Glutamatergic neuron (in vitro differentiated cells): ENCODE measurements around the gene MYO18B. TPM values are rescaled to one million over a fixed set of nuclear protein-coding genes. Genes with fewer than 3 reads are reported as not detected.

Experiments
- DNase-seq: peaks from one replicate; pipeline ENCODE4 v3.0.0; 2022
- H3K27ac Mint-ChIP-seq: one replicate; pipeline ENCODE4 v1.8.0; 2020; ENCODE audit warnings: mild to moderate bottlenecking, mixed read lengths, inconsistent platforms; ENCODE audit not compliant: unreplicated experiment
- H3K27me3 Mint-ChIP-seq: one replicate; pipeline ENCODE4 v1.8.0; 2020; ENCODE audit warnings: mild to moderate bottlenecking, moderate library complexity, mixed read lengths, inconsistent platforms; ENCODE audit not compliant: unreplicated experiment
- H3K36me3 Mint-ChIP-seq: one replicate; pipeline ENCODE4 v1.8.0; 2020; ENCODE audit warnings: mild to moderate bottlenecking, mixed read lengths, inconsistent platforms; ENCODE audit not compliant: unreplicated experiment
- H3K4me1 Mint-ChIP-seq: one replicate; pipeline ENCODE4 v1.8.0; 2020; ENCODE audit warnings: mild to moderate bottlenecking, low read depth, mixed read lengths, inconsistent platforms; ENCODE audit not compliant: unreplicated experiment
- H3K4me3 Mint-ChIP-seq: one replicate; pipeline ENCODE4 v1.8.0; 2020; ENCODE audit warnings: mild to moderate bottlenecking, mixed read lengths, inconsistent platforms; ENCODE audit not compliant: unreplicated experiment
- H3K9me3 Mint-ChIP-seq: one replicate; pipeline ENCODE4 v1.8.0; 2020; ENCODE audit warnings: mild to moderate bottlenecking, moderate library complexity, mixed read lengths, inconsistent platforms; ENCODE audit not compliant: unreplicated experiment
- CTCF ChIP-seq: fragments of 200-600 bp; sonication (generic); IDR thresholded peaks from one replicate; pipeline ENCODE4 v1.5.0; 2021; ENCODE audit not compliant: partially characterized antibody, unreplicated experiment
- total RNA-seq: library from RNA; stranded (reverse); fragmentation: NEBNext Ultra II Directional; extraction: Animal tissue kit (Norgen Biotek cat#: 25700); gene quantifications from one replicate; pipeline ENCODE4 v1.2.1, GENCODE V29; 2021; ENCODE audit not compliant: unreplicated experiment

The MYO18B gene
- total RNA-seq, 1 donor from 2014 or later: 0.25 TPM

GRCh38 chr22:25814685-25815084, 72.7 kb downstream of the MYO18B start:
- no peak overlapping the region for H3K27ac Mint-ChIP-seq
- H3K9me3 Mint-ChIP-seq: peaks cover 3% of the 10 kb centered on the region
- no peak for TF ChIP-seq CTCF
- DNase-seq: no peak
- H3K4me1 Mint-ChIP-seq: no peaks in the 10 kb centered on the region
- no peaks in the 10 kb centered on the region for H3K36me3 Mint-ChIP-seq
- H3K4me3 Mint-ChIP-seq: no peak overlapping the region
- no peaks in the 10 kb centered on the region for H3K27me3 Mint-ChIP-seq

GRCh38 chr22:25815561-25815960, 73.6 kb downstream of the MYO18B start:
- no peak overlapping the region for H3K27ac Mint-ChIP-seq
- H3K36me3 Mint-ChIP-seq: no peaks in the 10 kb centered on the region
- DNase-seq: no peak
- H3K4me3 Mint-ChIP-seq: no peak overlapping the region
- H3K9me3 Mint-ChIP-seq: peaks cover 5% of the 10 kb centered on the region
- no peaks in the 10 kb centered on the region for H3K4me1 Mint-ChIP-seq
- no peak for TF ChIP-seq CTCF
- H3K27me3 Mint-ChIP-seq: peaks cover 2% of the 10 kb centered on the region

GRCh38 chr22:25816522-25817059, 74.6 kb downstream of the MYO18B start:
- Mint-ChIP-seq H3K4me3 (no peak overlapping the region), H3K4me1 (no peaks in the 10 kb centered on the region), H3K36me3 (no peaks in the 10 kb centered on the region), H3K27ac (no peak overlapping the region), H3K9me3 (peaks cover 4% of the 10 kb centered on the region), H3K27me3 (peaks cover 2% of the 10 kb centered on the region)
- TF ChIP-seq CTCF: no peak
- DNase-seq: no peak

DNA sequence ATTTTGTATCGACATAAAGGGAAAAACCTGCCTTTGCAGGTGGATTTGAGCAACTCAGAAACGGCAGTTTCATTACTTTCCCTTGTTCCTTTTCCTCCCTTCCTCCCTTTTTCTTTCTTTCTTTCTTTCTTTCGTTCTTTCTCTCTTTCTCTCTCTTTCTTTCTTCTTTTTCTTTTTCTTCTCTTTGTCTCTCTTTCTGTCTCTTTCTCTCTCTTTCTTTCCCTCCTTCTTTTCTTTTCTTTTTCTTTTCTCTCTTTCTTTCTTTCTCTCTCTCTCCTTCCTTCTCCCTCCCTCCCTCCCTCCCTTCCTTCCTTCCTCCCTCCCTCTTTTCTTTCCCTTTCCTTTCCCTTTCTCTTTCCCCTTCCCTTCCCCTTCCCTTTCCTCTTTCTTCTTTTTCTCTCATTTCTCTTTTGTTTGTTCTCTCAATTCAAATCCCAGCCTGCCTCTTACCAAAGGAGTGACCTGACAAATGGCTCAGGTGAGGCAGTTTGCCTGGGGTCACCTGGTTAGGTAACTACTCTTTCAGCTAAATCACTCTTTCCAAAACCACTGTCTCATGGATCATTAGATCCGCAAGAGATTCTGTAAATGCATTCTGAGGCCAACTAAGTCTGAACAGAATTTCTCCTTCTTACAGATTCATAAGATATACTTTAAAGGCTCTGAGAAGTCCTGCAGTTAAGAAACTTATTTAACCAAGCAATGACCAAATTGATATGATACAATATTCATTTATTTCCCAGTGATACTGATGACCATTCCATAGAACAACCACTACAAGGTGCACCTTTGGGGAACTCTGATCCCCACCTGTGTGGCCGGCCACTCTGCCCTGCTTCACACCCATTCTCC, 75.3 kb downstream of the MYO18B start:
- Mint-ChIP-seq H3K36me3 (peaks cover 4% of the 10 kb centered on the region), H3K27me3 (peaks cover 2% of the 10 kb centered on the region), H3K9me3 (peaks cover 2% of the 10 kb centered on the region), H3K4me3 (no peak overlapping the region), H3K27ac (no peak overlapping the region), H3K4me1 (no peaks in the 10 kb centered on the region)
- no peak for DNase-seq
- TF ChIP-seq CTCF: no peak

- no peak for TF ChIP-seq CTCF
- Mint-ChIP-seq H3K9me3 (peaks cover 2% of the 10 kb centered on the region), H3K27me3 (peaks cover 2% of the 10 kb centered on the region), H3K27ac (no peak overlapping the region), H3K4me3 (no peak overlapping the region), H3K36me3 (peaks cover 6% of the 10 kb centered on the region), H3K4me1 (no peaks in the 10 kb centered on the region)
- no peak for DNase-seq
Measured at GRCh38 chr22:25818541-25818940, 76.6 kb downstream of the MYO18B start.
